ENCODE results near the gene ZNF813.
"Not testable (repeated sequence)": the region's sequence is repeated elsewhere in the genome, so short reads cannot be mapped to it uniquely, and the experiment has no call there.

ZNF813 gene

GRCh38 chr19:53467485-53468262, at the start of gene ZNF813:
Gene ZNF813, plus strand, starts transcription at chr19:53467733. Its CDS starts 16,090 bp downstream, at chr19:53483823.
- peak within 1 kb of the TSS; percentile 72 for H3K27ac ChIP-seq
- peak; percentile 85 for DNase-seq (ENCODE audit: low spot score)
- TF ChIP-seq CTCF (conservative IDR thresholded peaks at IDR 0.05; ENCODE audit: low read depth): no peak
- POLR2A ChIA-PET (ENCODE audit: low non-redundant PET): no interaction called here
- CTCF ChIA-PET: no interaction called here

- H3K27ac ChIP-seq; DNase-seq (ENCODE audit: low spot score); POLR2A ChIA-PET (ENCODE audit: low non-redundant PET); CTCF ChIA-PET: not testable (repeated sequence)
Observed at GRCh38 chr19:53420520-53421315, 46.8 kb upstream of the ZNF813 start.

DNA sequence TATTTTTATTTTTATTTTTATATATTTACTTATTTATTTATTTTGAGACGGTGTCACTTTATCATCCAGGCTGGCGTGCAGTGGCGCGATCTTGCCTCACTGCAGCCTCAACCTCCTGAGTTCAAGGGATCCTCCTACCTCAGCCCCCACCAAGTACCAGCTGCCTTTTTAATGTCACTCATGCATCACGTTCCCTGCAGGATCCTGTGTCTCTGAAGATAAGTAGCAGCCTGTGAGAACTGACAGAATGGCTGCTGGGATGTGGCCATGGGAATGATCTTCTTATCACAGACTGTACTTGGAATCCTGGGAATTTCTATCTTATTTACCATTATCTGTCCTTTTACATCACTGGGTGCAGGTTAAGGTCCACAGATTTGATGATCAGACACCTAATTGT, 45.0 kb upstream of the ZNF813 start:
- no peak for DNase-seq (ENCODE audit: low spot score)
- POLR2A ChIA-PET (ENCODE audit: low non-redundant PET): no interaction called here
- CTCF ChIA-PET: no interaction called here
- no peak overlapping the region for H3K27ac ChIP-seq
- no peak for TF ChIP-seq CTCF (conservative IDR thresholded peaks at IDR 0.05; ENCODE audit: low read depth)

GRCh38 chr19:53423074-53423473, 44.5 kb upstream of the ZNF813 start:
- POLR2A ChIA-PET (ENCODE audit: low non-redundant PET); DNase-seq (ENCODE audit: low spot score); CTCF ChIA-PET; H3K27ac ChIP-seq: not testable (repeated sequence)

DNA sequence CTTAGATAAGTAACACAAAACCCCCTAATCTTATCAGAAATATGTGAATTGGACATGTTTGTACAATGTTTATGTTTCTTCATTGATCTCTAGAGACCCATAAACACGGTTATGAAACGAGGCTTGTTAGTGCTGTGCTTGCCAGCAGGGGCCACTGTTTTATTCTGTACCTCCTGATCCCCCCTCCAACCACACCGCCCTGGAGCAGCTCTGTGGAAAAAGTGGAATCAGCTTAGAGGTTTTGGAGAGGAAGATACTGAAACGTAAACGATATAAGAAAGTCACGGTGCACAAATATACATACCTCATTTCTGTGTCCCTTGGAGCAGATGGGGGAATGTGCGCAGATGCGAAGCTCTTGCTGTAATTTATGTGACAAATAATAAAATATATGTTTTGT, 43.9 kb upstream of the ZNF813 start:
- H3K27ac ChIP-seq; DNase-seq (ENCODE audit: low spot score); POLR2A ChIA-PET (ENCODE audit: low non-redundant PET): not testable (repeated sequence)
- CTCF ChIA-PET: interaction anchor here (0.6 kb wide), 1 partner anchor 656 kb away, joined by 3 read pairs; no protein-coding TSS in a partner anchor

DNA sequence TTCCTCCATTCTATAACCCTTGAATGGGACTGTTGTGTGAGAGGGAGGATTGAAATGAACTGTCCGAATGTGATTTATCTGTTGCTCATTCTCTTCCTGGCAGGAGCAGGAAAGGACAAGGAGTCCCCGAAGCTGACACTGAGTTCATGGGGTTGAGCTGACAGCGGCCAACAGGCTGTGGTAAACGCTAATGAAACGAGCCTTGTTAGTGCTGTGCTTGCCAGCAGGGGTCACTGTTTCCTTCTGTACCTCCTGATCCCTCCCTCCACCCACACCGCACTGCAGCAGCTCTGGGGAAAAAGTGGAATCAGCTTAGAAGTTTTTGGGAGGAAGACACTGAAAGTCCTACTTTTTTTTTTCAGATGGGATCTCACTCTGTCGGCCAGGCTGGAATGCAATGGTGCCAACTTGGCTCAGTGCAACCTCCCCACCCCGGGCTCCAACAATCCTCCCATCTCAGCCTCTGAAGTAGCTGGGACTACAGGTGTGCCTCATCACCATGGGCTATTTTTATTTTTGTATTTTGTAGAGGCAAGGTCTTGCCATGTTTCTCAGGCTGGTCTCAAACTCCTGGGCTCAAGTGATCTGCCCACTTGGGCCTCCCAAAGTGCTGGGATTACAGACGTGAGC, 42.5 kb upstream of the ZNF813 start:
- no peak for TF ChIP-seq CTCF (conservative IDR thresholded peaks at IDR 0.05; ENCODE audit: low read depth)
- no peak for DNase-seq (ENCODE audit: low spot score)
- ChIA-PET POLR2A (ENCODE audit: low non-redundant PET) (no interaction called here), CTCF (interaction anchor here (0.7 kb wide), 1 partner anchor 14 kb away, joined by 10 read pairs; no protein-coding TSS in a partner anchor)
- no peak overlapping the region for H3K27ac ChIP-seq

GRCh38 chr19:53431399-53432087, 36.0 kb upstream of the ZNF813 start, which contains the start of gene ZNF761:
Gene ZNF761, plus strand, starts transcription at chr19:53431984. Its CDS starts 15,285 bp downstream, at chr19:53447269.
- CTCF ChIA-PET: interaction anchor here (0.6 kb wide), 1 partner anchor 54 kb away, joined by 3 read pairs; no protein-coding TSS in a partner anchor
- no peak for TF ChIP-seq CTCF (conservative IDR thresholded peaks at IDR 0.05; ENCODE audit: low read depth)
- peak within 1 kb of the TSS; percentile 80 for H3K27ac ChIP-seq
- DNase-seq (ENCODE audit: low spot score): peak; percentile 89
- POLR2A ChIA-PET (ENCODE audit: low non-redundant PET): interaction anchor here (0.7 kb wide), 1 partner anchor 18 kb away, joined by 3 read pairs; no protein-coding TSS in a partner anchor

Data from RWPE1 (cell line).